Lung (tissue), 12 donors: ENCODE data around the gene PIWIL4. TPM values are rescaled to one million over a fixed set of nuclear protein-coding genes. Genes with fewer than 3 reads are reported as not detected.
A peak's percentile ranks its signal among the peaks of the same experiment; 100 is the strongest.

Source experiments
- ATAC-seq: fragments of 200-7000 bp; cut with Tn5 transposase; one replicate; pipeline ENCODE4 v1.9.1; 2020; ENCODE audit warnings: moderate number of reproducible peaks; ENCODE audit not compliant: insufficient read depth, low FRiP score
- DNase-seq, 3 donors: peaks; one replicate each; pipeline ENCODE4 v3.0.0-alpha.2; 2013 to 2017
- H3K27ac ChIP-seq, 2 donors: one replicate each; pipeline ENCODE4 v1.5.1; 2013; ENCODE audit warnings: mild to moderate bottlenecking in 2 of 2, moderate library complexity in 2 of 2, control low read depth in 1 of 2, inconsistent platforms in 1 of 2, low read depth in 1 of 2, low read length in 1 of 2
- H3K27me3 ChIP-seq, 3 donors: one replicate each; pipeline ENCODE4 v1.5.1; 2013; ENCODE audit warnings: low read length in 2 of 3; ENCODE audit not compliant: control insufficient read depth in 3 of 3, insufficient read depth in 3 of 3
- H3K36me3 ChIP-seq, 4 donors: one replicate each; pipeline ENCODE4 v1.5.1; 2013; ENCODE audit warnings: low read length in 4 of 4, mild to moderate bottlenecking in 1 of 4, moderate library complexity in 1 of 4; ENCODE audit not compliant: control insufficient read depth in 4 of 4, insufficient read depth in 4 of 4
- H3K4me1 ChIP-seq, 5 donors: one replicate each; pipeline ENCODE4 v1.5.1; 2013; ENCODE audit warnings: low read length in 5 of 5, mild to moderate bottlenecking in 2 of 5, moderate library complexity in 1 of 5; ENCODE audit not compliant: control insufficient read depth in 5 of 5, insufficient read depth in 5 of 5
- H3K4me3 ChIP-seq: one replicate; pipeline ENCODE4 v1.5.1; 2013; ENCODE audit warnings: mild to moderate bottlenecking, control low read depth, moderate library complexity
- H3K9ac ChIP-seq, 2 donors: one replicate each; pipeline ENCODE4 v1.5.1; 2013; ENCODE audit warnings: low read length in 2 of 2, control low read depth in 1 of 2; ENCODE audit not compliant: insufficient read depth in 1 of 2
- H3K9me3 ChIP-seq, 4 donors: one replicate each; pipeline ENCODE4 v1.5.1; 2013; ENCODE audit warnings: low read length in 3 of 4, mild to moderate bottlenecking in 1 of 4, moderate library complexity in 1 of 4; ENCODE audit not compliant: control insufficient read depth in 4 of 4, insufficient read depth in 3 of 4
- WGBS, 2 donors: extraction: QIAGEN DNeasy Blood & Tissue Kit; methylation state at CpG; one replicate each; pipeline ENCODE4 v1.1.7; 2013; 5-methylcytosine and 5-hydroxymethylcytosine counted together
- polyA plus RNA-seq, 2 donors: library from polyadenylated mRNA; stranded (reverse); fragments of 200-250 nt; gene quantifications; one replicate each; pipeline ENCODE4 v1.2.1, GENCODE V29; 2013
- total RNA-seq, 2 donors: library from RNA; depleted of rRNA in 1 of 2; stranded (reverse); fragments of >200 nt in 1 of 2; gene quantifications; one replicate each; pipeline ENCODE4 v1.2.1, GENCODE V29; 2014 to 2021
- TF ChIP-seq, protein P1 (sequence below): IDR thresholded peaks from 2 replicates; pipeline ENCODE4 v1.5.1; 2012; ENCODE audit warnings: mild to moderate bottlenecking; ENCODE audit errors: control extremely low read depth, extremely low read depth
- donor health status: control.
- donor health status: control.
- donor health status: Bipolar disorder and iron deficiency.
- donor health status: healthy.
- donor health status: DM: yes; HTN: yes; CAD: no.

PIWIL4 gene
- total and polyA plus RNA-seq, 4 donors, result 1.8 to 5.8 (median 3.1) TPM

DNA sequence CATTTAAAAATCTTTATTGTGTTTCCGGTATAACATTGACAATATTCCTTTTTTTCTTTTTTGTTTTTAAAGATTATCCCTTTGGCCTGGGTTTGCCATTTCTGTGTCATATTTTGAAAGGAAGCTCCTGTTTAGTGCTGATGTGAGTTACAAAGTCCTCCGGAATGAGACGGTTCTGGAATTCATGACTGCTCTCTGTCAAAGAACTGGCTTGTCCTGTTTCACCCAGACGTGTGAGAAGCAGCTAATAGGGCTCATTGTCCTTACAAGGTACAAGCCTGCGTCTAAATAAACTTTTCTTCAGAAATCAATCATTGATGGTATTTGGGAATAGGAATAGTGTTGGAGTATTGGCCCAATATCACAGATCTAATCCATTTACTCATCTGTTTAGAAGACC is 19.8 kb downstream of the PIWIL4 start:
- no peak for ATAC-seq
- Histone ChIP-seq H3K4me3 (no peak overlapping the region), H3K9me3 (no peaks in the 10 kb centered on the region), H3K27ac (no peak overlapping the region), H3K9ac (no peak overlapping the region), H3K27me3 (no peaks in the 10 kb centered on the region), H3K4me1 (peaks cover 0 to 6% (median 0%) of the 10 kb centered on the region in 5 donors), H3K36me3 (peaks cover 0 to 2% (median 0%) of the 10 kb centered on the region in 4 donors)
- no peak for DNase-seq
- 86 to 89% methylated on average over 5 of the region's 5 CpGs for WGBS, 2 donors
- TF ChIP-seq, protein P1, sequence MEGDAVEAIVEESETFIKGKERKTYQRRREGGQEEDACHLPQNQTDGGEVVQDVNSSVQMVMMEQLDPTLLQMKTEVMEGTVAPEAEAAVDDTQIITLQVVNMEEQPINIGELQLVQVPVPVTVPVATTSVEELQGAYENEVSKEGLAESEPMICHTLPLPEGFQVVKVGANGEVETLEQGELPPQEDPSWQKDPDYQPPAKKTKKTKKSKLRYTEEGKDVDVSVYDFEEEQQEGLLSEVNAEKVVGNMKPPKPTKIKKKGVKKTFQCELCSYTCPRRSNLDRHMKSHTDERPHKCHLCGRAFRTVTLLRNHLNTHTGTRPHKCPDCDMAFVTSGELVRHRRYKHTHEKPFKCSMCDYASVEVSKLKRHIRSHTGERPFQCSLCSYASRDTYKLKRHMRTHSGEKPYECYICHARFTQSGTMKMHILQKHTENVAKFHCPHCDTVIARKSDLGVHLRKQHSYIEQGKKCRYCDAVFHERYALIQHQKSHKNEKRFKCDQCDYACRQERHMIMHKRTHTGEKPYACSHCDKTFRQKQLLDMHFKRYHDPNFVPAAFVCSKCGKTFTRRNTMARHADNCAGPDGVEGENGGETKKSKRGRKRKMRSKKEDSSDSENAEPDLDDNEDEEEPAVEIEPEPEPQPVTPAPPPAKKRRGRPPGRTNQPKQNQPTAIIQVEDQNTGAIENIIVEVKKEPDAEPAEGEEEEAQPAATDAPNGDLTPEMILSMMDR, result no peak

DNA sequence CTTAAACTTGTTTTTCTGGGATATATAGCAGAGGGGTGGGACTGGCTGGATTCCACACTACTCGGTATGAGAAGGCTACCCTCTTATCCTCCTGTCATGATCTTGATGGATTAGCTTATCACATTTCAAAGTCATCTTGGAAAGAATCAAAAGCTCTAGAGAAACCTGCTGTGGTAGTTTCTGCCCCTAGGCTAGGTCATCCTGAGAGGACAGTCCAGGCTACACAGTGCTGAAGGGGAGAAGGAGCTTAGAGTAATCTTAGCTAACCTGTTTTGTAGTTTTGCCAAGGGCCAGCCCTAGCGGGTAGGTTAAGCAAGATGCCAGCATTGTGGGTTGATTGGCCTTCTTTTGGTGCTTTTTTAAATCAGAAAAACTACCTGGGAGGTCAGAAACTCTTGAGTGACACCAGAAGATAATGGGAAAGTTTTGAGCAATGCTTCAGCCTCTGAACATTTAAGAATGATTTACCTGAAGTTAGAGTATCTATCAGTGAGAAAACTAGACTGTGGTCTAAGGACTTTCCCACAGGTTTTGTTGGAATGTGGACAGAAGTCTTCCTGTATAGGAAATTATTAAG is 21.3 kb downstream of the PIWIL4 start:
- peaks cover 0 to 2% (median 0%) of the 10 kb centered on the region in 4 donors for H3K36me3 ChIP-seq
- H3K27ac ChIP-seq, result no peak overlapping the region
- no peak overlapping the region for H3K4me3 ChIP-seq
- no peak overlapping the region for H3K9ac ChIP-seq
- H3K9me3 ChIP-seq, result no peaks in the 10 kb centered on the region
- DNase-seq (peak in 1 of 3 donors; percentile 32), ATAC-seq (no peak)
- TF ChIP-seq, protein P1, result no peak
- no peaks in the 10 kb centered on the region for H3K27me3 ChIP-seq
- peaks cover 0 to 6% (median 0%) of the 10 kb centered on the region in 5 donors for H3K4me1 ChIP-seq
- 58 to 67% methylated on average over 2 of the region's 2 CpGs for WGBS, 2 donors

DNA sequence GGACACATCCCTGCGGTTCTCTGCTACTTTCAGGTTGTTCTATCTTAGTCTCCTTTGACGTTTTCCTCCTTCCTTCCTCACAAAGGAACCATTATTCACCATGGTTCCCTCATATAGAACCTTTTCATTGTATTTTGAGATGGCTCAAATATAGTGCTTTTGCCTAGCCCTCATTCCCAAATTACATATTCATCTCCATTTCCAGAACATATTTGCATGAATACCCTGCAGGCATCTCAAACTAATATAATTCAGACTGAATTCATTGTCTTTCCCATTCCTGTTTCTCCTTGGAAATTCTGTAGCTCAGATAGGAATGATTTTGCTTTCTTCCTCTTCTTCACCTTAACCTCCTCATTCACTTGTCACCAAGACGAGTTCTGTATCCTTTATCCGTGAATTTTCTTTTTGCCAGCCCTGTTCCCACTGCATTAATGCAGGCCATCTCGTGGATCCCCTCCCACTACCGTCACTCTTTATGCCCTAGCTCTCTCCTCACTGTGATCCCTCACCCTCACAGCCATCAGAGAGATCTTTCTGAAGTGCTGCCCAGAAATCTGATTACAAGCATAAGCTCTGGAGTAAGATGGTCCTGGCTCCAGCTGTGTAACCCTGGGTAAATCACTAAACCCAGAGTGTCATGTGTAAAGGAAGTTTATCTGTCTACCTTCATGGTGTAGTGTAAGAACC is 23.3 kb downstream of the PIWIL4 start:
- TF ChIP-seq, protein P1, result no peak
- Histone ChIP-seq H3K9ac (no peak overlapping the region), H3K4me1 (peaks cover 0 to 6% (median 0%) of the 10 kb centered on the region in 5 donors), H3K9me3 (no peaks in the 10 kb centered on the region), H3K27ac (no peak overlapping the region), H3K27me3 (no peaks in the 10 kb centered on the region), H3K4me3 (no peak overlapping the region), H3K36me3 (peaks cover 0 to 5% (median 2%) of the 10 kb centered on the region in 4 donors)
- ATAC-seq (no peak), DNase-seq (peak in 1 of 3 donors; percentile 30)
- 63 to 79% methylated on average over 6 of the region's 6 CpGs for WGBS, 2 donors
